GM19193 (cell line): ENCODE measurements around the gene ENO3.
A peak's percentile ranks its signal among the peaks of the same experiment; 100 is the strongest.

Experiments used
- POLR2A ChIP-seq: IDR thresholded peaks from 4 replicates; pipeline ENCODE4 v1.6.1; 2011; ENCODE audit not compliant: insufficient read depth, insufficient read length; ENCODE audit errors: extremely low read depth

Gene ENO3

DNA sequence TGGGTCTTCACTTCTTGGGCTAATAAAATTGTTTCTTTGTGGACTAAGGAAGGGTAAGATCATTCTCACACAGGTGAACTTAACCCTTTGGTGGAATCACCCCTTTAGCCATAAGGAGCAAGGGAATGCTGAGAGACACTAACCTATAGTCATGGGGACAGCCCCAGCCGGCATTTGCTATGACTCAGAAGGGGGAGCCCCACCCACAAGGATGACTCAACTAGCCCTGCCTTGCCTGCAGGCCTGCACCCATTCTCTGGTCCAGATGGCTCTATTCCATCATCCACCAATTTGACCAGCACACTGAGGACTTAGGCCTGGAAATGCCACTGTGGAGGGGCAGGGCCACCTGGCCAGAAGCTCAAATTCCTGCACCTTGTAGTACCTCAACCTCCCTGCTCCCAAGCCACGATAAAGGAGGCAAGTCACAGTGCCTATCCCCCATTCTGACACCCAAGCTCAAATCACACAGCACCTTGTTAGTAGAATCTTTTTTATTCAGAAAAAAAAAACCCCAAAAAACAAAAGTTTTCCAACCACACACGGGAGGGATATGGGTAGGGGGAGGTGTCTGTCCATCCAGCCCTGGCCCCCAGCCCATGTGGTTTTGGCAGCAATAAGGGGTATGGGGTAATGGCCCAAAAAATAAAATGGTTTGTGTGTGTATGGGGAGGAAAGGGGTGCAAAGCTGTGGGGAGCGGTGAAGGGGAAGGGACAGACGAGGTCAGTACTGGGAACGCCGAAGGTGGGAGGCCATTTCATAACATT lies 5.6 kb upstream of the ENO3 start:
- TF ChIP-seq POLR2A = peak; percentile 68

DNA sequence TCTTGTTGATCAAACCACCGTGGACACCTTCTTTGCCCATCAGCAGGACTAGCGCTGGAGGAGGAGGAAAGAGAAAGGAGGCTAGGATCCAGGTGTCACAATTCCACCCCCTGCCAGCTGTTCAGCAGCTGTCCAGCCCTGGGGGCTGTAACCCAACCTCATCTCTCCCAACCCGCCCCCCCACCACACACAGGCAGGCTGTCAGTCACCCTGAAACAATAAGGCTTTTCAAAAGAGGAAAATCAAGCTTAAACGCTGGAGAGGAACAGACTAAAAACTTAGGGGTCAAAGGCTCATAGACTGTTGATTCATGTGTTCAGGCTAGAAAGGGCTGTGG lies 5.0 kb upstream of the ENO3 start:
- no peak for TF ChIP-seq POLR2A

DNA sequence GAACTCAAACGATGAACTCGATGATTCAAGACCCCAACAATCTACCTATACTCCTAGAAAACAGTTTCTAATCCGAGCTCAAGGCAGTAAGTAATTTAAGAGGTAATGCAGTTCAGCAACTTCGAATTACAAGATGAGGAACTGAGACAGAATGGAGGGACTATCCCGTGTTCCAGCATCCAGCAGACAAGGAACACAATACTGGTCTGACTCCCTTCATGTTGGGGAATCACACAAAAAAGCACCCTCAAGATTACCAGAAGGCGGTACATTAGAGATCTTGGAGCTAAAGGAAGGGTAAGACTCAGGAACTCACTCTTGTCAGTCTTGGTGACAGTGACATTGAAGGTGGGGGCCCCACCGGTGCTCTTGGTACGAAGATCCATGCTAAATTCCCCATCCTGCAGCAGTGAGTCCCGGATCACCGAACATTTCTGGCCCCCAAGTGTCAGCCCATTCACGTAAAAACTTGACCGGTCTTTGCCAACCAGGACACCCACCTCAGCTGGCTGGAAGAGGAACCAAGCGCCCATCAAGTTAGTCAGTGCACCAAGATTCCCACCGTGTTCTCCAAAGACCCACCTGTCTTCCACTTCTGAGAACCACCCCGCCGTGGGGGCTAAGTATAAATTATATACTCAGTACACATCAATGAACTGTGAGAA lies 4.5 kb upstream of the ENO3 start:
- TF ChIP-seq POLR2A = no peak

DNA sequence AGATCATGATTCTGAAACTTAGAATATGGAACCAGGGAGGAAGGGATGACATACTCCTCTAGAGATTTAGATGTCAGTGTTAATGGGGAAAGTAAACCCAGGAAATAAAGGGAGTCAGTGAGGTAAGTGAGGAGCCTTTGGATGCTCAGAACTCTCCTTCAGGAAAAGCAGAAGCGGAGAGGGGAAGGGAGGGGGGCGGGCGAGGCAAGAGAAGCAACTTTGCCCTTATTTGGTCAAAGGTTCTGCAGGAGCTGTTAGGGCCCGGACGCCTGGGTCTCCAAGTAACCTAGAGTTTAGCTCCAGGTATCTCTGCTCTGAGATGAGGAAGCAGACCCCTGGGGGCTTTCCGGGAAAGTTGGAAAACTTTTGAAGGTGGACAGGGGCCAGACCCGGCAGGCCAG lies 3.9 kb upstream of the ENO3 start:
- TF ChIP-seq POLR2A = no peak

DNA sequence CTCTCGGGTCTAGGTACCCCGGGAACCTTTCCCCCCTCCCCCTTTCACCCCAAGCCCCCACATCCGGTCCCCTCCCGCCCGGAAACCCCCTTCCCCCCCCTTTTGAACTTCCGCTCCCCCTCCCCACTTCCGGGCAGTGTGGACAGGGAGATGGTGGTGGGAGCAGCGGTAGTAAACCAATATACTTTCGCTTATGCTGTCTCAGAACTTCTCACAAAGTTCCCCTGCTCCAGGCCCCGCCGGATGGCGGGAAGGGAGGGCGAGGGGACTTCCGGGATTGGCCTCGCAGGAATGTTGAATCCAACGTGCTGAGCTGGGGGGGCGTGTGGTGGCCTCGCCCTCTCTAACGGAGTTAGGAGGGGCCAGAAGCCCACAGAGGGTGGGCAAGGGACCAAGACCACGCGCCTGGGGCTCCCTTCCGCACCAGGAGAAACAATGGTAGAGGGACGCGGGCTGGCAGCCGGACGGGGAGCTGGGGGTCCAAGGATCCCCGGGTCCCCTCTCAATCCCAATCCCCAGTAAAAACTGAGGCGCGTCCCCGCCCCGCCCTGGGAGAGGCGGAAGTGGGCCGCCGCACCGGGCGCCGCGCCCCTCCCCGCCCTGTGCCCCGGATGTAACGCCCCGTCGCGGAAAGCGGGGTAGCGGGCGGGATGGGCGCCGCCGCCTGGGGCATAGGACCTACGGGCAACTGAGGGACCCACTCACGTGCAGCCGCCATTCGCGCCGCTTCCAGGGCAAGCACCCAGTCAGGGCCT lies 3.3 kb upstream of the ENO3 start:
- TF ChIP-seq POLR2A = no peak

DNA sequence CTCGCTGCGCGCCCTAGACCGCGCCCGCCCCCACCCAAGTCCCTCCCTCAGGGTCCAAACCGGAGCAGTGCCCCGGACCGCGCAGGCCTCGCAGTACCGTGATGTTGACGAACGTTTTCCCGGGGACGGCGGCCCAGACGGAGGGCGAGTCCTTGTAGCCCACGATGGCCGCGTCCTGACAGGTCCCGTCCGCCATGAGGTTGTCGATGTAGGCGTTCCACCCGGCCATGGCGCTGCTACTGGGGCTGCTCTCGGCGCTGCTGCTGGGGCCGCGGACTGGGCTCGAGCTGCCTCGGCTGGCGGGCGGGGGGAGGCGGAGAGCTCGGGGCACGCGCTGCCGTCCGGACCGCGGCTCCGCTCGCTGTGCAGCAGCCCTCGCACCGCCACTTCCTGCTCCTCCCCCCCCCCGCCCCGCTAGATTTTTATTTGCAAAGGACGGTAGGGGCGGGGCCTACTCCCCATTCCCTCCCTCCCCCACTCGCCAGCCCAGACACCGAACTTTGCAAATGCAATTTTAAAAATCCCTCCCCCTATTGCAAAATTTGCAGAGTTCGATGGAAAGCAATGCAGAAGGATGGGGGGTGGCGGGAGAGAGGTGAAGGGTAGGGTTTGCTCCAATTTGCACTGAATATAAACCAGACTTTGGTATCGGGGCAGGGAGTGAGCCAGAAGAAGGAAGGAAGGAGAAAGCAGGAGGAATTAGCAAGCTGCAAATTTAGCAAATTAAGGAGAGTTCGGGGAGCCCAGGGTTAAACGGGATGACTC lies 2.6 kb upstream of the ENO3 start, which contains the start of gene PFN1:
PFN1 (minus strand) TSS at position 365 of the 765 bp plus-strand sequence; CDS start at position 229, 136 bp downstream.
- TF ChIP-seq POLR2A = peak; percentile 98

DNA sequence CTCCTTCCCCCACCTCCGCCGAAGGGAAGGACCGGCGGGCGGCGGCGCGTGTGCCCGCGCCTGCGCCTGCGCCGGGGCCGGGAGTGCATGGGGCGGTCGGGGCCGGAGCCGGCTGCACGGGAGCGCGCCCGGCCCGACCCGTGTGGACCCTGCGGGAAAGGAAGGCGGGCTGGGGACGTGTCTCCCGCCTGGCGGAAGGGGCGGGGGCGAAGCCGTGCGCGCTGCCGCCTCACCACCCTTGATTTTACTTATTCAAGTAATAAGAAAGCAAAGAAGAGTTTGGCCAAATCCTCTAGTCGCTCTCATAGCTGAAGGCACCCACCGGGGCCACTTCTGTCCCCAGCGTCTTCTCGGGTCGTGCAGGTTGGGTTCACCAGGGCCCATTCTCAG lies 2.0 kb upstream of the ENO3 start:
- no peak for TF ChIP-seq POLR2A

DNA sequence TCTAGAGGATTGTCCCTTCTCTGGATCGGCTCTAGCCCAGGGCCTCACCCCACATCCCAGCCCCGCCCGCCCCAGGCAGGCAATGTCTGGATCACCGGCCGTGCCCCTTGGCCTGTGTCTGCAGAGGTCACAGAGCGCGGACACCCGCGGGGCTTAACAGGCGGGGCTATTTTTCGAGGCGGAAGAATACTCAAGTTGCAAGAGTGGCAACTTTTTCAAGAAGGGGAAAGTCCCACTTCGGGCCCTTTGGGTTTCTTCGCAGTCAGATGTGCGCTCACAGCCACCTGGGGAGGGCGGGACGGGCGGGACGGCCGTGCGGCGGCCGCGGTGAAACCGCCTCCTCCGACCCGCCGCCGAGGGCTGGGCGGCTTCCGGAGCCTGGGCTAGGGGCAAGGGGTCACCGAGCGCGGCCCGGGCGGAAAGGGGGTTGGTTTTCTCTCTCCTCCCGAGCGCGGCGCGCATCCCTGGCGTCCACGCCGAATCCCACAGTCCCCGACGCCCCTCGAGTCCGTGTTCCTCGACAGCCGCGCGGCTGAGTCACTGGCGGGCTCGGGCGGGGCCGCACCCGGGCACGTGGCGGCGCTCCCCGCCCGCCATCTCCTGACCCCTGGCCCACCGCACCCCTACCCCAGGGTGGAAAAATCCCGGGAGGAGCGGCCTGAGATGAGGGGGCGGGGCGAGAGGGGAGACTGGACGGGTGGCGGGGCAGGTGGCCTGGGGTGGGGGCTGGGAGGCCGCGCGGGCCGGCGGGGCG lies 1.4 kb upstream of the ENO3 start:
- TF ChIP-seq POLR2A = peak; percentile 53

DNA sequence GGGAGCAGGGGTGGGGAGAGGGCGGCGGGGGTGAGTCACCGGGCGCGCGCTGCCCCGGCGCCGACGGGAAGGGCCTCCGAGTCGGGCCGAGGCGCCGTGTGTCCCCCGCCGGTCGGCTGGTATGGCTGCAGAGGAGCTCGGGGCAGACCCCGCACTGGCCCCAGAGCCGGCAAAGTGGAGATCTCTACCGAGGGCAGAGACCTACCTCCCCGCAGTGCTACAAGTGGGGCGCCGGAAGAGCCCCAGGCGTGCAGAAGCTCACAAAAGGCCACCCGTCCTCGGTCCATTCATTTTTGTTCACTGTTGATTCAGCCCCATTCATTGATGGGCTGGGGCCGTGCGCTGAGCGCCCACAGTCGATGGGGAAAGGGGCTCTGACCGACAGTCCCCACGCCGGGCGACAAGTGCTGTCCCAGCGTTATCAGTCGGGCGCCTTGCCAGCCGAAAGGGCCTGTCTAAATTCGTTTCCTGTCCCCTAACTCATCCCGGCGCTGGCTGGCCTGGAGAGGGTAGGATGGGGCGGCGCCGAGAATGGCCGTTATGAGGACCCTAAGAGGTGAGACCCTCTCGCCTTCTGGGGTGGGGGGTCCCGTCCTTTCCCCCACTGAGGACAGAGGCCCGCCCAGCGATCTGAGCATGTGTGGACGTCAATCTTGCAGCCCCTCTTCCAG lies 709 bp upstream of the ENO3 start:
- TF ChIP-seq POLR2A = peak; percentile 27

DNA sequence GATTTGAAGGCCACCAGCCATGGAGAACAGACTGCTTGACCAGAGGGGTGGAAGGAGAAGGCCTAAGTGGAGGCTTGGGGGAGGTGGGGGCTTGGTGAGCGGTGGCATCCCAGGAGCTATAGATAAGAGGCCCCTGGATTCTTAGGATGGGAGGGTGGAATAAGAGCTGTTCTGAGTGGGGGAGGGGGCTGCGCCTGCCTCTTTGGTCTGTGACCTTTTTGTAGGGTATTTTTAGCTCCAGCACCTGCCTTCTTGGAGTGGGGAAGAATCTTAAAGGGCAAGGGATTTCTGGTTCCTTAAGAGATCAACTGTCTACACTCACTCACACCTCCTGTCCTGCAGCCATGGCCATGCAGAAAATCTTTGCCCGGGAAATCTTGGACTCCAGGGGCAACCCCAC lies 567 bp downstream of the ENO3 start:
- TF ChIP-seq POLR2A = no peak

DNA sequence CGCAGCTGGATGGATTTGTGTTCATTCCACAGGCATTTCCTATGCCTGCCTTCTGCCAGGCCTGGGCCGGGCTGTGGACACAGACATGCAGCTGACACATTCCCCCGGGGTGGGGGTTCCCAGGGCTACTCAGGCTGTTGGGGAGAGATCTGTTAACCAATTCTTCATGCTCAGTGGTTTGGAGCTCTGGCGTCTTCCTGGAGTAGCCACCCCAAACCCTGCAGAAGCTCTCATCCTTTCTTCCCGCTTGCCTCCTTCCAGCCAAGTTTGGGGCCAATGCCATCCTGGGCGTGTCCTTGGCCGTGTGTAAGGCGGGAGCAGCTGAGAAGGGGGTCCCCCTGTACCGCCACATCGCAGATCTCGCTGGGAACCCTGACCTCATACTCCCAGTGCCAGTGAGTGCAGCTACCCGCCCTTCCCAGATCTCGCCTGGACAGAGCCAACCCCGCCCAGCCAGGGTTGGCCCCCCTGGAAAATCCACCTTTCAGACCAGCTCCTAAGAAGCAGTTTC lies 2.6 kb downstream of the ENO3 start:
- no peak for TF ChIP-seq POLR2A

DNA sequence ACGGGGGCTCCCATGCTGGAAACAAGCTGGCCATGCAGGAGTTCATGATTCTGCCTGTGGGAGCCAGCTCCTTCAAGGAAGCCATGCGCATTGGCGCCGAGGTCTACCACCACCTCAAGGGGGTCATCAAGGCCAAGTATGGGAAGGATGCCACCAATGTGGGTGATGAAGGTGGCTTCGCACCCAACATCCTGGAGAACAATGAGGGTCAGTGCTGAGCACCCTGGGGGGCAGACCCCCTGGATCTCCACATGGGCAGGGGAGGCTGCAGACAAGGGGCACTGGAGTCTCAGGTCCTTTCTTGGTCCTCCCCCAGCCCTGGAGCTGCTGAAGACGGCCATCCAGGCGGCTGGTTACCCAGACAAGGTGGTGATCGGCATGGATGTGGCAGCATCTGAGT lies 4.2 kb downstream of the ENO3 start:
- no peak for TF ChIP-seq POLR2A

DNA sequence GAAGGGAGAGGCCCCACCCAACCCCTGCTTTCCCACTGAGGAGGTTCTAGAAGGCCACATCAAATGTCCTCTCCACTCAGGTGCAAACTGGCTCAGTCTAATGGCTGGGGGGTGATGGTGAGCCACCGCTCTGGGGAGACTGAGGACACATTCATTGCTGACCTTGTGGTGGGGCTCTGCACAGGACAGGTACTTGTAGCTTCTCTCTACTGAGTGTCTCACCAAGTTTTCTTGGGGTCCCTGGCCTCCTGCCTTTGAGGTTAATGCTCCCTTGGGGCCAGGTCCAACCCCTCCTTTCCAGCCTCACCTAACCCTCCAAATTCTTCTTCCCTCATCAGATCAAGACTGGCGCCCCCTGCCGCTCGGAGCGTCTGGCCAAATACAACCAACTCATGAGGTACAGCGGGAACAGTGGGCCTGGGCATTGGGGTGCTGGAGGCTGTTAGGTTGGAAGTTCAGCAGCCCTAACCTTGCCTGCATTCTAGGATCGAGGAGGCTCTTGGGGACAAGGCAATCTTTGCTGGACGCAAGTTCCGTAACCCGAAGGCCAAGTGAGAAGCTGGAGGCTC lies 5.7 kb downstream of the ENO3 start:
- TF ChIP-seq POLR2A = no peak
